Right hindlimb (tissue), 1 donor: Measurements from ENCODE around the gene SLC25A5.

ENCODE experiments used
- DNase-seq: peaks from one replicate; pipeline ENCODE4 v3.0.0-alpha.2; 2018

SLC25A5 gene

DNA sequence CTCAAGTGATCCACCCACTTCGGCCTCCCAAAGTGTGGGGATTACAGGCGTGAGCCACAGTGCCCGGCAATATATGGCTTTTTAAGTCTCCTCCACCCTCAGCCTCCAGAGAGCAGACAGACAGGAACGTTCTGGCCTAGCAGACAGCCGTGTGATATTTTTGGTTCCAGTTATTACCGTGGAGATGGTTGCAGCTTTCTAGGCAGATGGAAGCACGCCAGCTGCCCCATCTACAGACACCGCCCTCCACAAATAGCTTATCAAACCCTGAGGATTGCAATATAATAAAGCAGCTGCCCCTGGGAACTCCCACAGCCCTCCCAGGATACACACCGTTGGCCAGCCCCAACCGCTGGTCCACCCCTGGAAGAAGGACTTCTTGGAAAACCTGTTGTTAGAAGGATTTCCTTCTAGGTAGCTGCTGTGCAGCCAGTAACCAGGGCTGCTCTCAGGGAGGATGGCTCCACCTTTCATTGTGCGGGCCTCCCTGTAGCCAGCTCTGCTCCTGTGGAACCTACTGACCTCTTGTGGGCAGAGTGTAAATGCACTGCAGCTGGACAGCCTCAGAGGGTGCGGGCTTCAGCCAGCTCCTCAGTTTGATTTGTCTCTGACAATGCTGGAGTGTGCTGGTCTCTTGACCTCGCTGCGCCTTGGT lies 44.0 kb downstream of the SLC25A5 start:
- peak; percentile 46 for DNase-seq

DNA sequence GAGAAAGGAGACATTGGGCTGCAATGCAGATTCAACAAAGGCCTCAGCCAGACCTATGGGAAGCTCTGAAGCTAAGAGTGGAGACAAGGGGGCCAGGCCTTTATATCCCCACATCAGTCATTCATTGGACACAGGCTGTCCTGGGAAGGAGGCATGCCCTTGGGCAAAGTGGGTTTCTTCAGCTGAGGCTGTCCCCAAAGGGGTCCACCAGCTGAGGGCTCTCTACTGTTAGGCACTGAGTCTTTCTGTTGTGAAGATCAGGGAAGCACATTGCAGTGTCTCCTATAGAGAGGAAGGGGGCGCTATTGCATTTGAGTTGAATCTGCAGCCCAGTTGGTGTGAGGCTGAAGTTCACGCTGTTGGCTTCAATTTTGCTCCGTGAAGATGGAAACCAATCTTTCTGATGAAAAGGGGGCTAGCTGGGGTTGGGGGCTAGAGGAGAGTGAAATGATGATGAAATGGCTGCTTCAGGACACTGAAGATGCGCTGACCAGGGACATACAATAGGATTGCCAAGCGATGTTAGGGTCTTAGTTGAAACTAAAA lies 48.0 kb downstream of the SLC25A5 start:
- DNase-seq = peak; percentile 32

DNA sequence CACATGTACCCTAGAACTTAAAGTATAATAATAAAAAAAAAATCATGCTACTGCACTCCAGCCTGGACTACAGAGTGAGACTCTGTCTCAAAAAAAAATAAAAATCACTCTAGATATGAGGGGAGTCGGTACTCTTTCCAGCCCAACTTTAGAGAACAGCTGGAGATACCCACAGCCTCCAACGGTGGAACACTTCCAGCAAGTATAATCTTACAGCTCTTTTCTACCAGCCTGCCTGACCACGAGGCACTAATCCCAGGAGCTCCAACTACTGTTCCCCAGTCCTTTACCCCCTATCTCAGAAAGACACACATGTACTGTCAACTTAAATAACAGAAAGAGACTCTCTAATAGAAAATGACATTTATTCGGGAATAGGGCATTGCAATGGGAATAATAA lies 50.1 kb downstream of the SLC25A5 start:
- no peak for DNase-seq
